Measurements from ENCODE around the gene CEP72. TPM values are rescaled to one million over a fixed set of nuclear protein-coding genes. Genes with fewer than 3 reads are reported as not detected.
A peak's percentile ranks its signal among the peaks of the same experiment; 100 is the strongest.
"Not testable (repeated sequence)": the region's sequence is repeated elsewhere in the genome, so short reads cannot be mapped to it uniquely, and the experiment has no call there.

CEP72 gene
- total RNA-seq, 4 donors from 2014 or later, result 2.2 to 33.8 (median 4.5) TPM

- H3K27me3 ChIP-seq, result peaks cover 0 to 3% of the 10 kb centered on the region in 2 donors
- H3K36me3 ChIP-seq, result no peaks in the 10 kb centered on the region
- peaks cover 0 to 8% (median 0%) of the 10 kb centered on the region in 4 donors for H3K4me1 ChIP-seq
- H3K4me3 ChIP-seq, result no peak overlapping the region
- peak; percentile 11 to 42 (median 40) for DNase-seq
- TF ChIP-seq CTCF (IDR thresholded peaks at IDR 0.05) (no peak), POLR2A (IDR thresholded peaks at IDR 0.05) (no peak)
- H3K27ac ChIP-seq, result no peak overlapping the region
- H3K9me3 ChIP-seq, result no peaks in the 10 kb centered on the region
Measured at GRCh38 chr5:601771-602465, 10.2 kb upstream of the CEP72 start.

GRCh38 chr5:602466-603035 lies 9.6 kb upstream of the CEP72 start:
- Histone ChIP-seq H3K4me3 (no peak overlapping the region), H3K4me1 (peaks cover 0 to 8% (median 2%) of the 10 kb centered on the region in 4 donors), H3K36me3 (no peaks in the 10 kb centered on the region), H3K27me3 (peaks cover 0 to 3% of the 10 kb centered on the region in 2 donors), H3K27ac (no peak overlapping the region), H3K9me3 (no peaks in the 10 kb centered on the region)
- DNase-seq, result peak; percentile 0 to 34 (median 28)
- TF ChIP-seq CTCF (IDR thresholded peaks at IDR 0.05) (no peak), POLR2A (IDR thresholded peaks at IDR 0.05) (no peak)

- Histone ChIP-seq H3K9me3 (no peaks in the 10 kb centered on the region), H3K36me3 (no peaks in the 10 kb centered on the region), H3K4me3 (no peak overlapping the region), H3K27ac (no peak overlapping the region), H3K27me3 (peaks cover 0 to 3% of the 10 kb centered on the region in 2 donors), H3K4me1 (peaks cover 0 to 8% (median 2%) of the 10 kb centered on the region in 4 donors)
- DNase-seq, result peak in 2 of 3 donors; percentile 36 to 42
- TF ChIP-seq POLR2A (IDR thresholded peaks at IDR 0.05), result no peak
Measured at GRCh38 chr5:603081-603998, 8.8 kb upstream of the CEP72 start.

GRCh38 chr5:604391-604831 lies 7.7 kb upstream of the CEP72 start:
- H3K36me3 ChIP-seq, result no peaks in the 10 kb centered on the region
- no peak overlapping the region for H3K27ac ChIP-seq
- H3K9me3 ChIP-seq, result no peaks in the 10 kb centered on the region
- TF ChIP-seq POLR2A (IDR thresholded peaks at IDR 0.05) (no peak), CTCF (IDR thresholded peaks at IDR 0.05) (no peak)
- H3K4me3 ChIP-seq, result no peak overlapping the region
- peaks cover 0 to 3% of the 10 kb centered on the region in 2 donors for H3K27me3 ChIP-seq
- H3K4me1 ChIP-seq, result peaks cover 0 to 8% (median 2%) of the 10 kb centered on the region in 4 donors
- peak in 2 of 3 donors; percentile 16 to 33 for DNase-seq

GRCh38 chr5:605090-605489 lies 7.0 kb upstream of the CEP72 start:
- H3K4me1 ChIP-seq, H3K27ac ChIP-seq, H3K27me3 ChIP-seq, H3K4me3 ChIP-seq, H3K36me3 ChIP-seq, H3K9me3 ChIP-seq: not testable (repeated sequence)
- peak in 1 of 3 donors; percentile 5 for DNase-seq

GRCh38 chr5:606061-606460 lies 6.1 kb upstream of the CEP72 start:
- peak; percentile 7 to 35 (median 15) for DNase-seq
- no peak for TF ChIP-seq CTCF (IDR thresholded peaks at IDR 0.05)
- no peak for TF ChIP-seq POLR2A (IDR thresholded peaks at IDR 0.05)
- Histone ChIP-seq H3K36me3 (no peaks in the 10 kb centered on the region), H3K27ac (no peak overlapping the region), H3K4me1 (peaks cover 0 to 9% (median 2%) of the 10 kb centered on the region in 4 donors), H3K4me3 (no peak overlapping the region), H3K27me3 (peaks cover 0 to 3% of the 10 kb centered on the region in 2 donors), H3K9me3 (no peaks in the 10 kb centered on the region)
